Gastroesophageal sphincter (tissue), 4 donors: ENCODE measurements around the gene CNTNAP2. TPM values are rescaled to one million over a fixed set of nuclear protein-coding genes. Genes with fewer than 3 reads are reported as not detected.

ENCODE experiments used
- ATAC-seq: fragments of 150-250 bp; one replicate; pipeline ENCODE4 v1.9.1; 2016; ENCODE audit warnings: mild to moderate bottlenecking, moderate library complexity
- H3K27ac ChIP-seq, 4 donors: fragments of 200-600 bp; sonication (generic) in 3 of 4; 1 replicate in 3 of 4; 2 replicates in 1 of 4; pipeline ENCODE4 v1.5.1; 2016 to 2019
- H3K27me3 ChIP-seq: fragments of 200-600 bp; sonication (generic); one replicate; pipeline ENCODE4 v1.5.1; 2019
- H3K36me3 ChIP-seq, 2 donors: fragments of 200-600 bp; sonication (generic); one replicate each; pipeline ENCODE4 v1.5.1; 2019; ENCODE audit warnings: control low read depth in 1 of 2
- H3K4me1 ChIP-seq, 3 donors: fragments of 200-600 bp; sonication (generic); 1 replicate in 2 of 3; 2 replicates in 1 of 3; pipeline ENCODE4 v1.5.1; 2016 to 2019; ENCODE audit warnings: control low read depth in 2 of 3
- H3K4me3 ChIP-seq, 2 donors: fragments of 200-600 bp; sonication (generic); one replicate each; pipeline ENCODE4 v1.5.1; 2019; ENCODE audit warnings: mild to moderate bottlenecking in 1 of 2, moderate library complexity in 1 of 2
- H3K9me3 ChIP-seq, 3 donors: fragments of 200-600 bp; sonication (generic); one replicate each; pipeline ENCODE4 v1.5.1; 2017 to 2019; ENCODE audit warnings: control low read depth in 2 of 3
- CTCF ChIP-seq, 4 experiments: fragments of 200-600 bp in 2 of 4; fragments of 450-650 bp in 2 of 4; sonication (generic) in 1 of 4; IDR thresholded peaks; one replicate each; pipeline ENCODE4 v1.5.1; 2017 to 2019; ENCODE audit warnings: antibody characterized with exemption in 4 of 4, mild to moderate bottlenecking in 2 of 4, moderate library complexity in 2 of 4
- EP300 ChIP-seq: sonication (generic); formaldehyde crosslinking; IDR thresholded peaks from one replicate; pipeline ENCODE4 v1.6.1; 2017; ENCODE audit warnings: antibody characterized with exemption, mild to moderate bottlenecking
- POLR2A ChIP-seq, 2 donors: fragments of 450-650 bp; IDR thresholded peaks; one replicate each; pipeline ENCODE4 v1.6.1; 2017; ENCODE audit warnings: antibody characterized with exemption in 2 of 2, mild to moderate bottlenecking in 2 of 2, moderate library complexity in 1 of 2
- POLR2AphosphoS5 ChIP-seq: sonication (generic); formaldehyde crosslinking; IDR thresholded peaks from one replicate; pipeline ENCODE4 v1.6.1; 2017; ENCODE audit warnings: antibody characterized with exemption
- WGBS, 2 donors: methylation state at CpG; one replicate each; pipeline ENCODE4 v1.1.5; 2018; ENCODE audit warnings: low coverage in 1 of 2; 5-methylcytosine and 5-hydroxymethylcytosine counted together
- total RNA-seq, 4 donors: library from RNA; depleted of rRNA; stranded (reverse); fragments of >200 nt; gene quantifications; one replicate each; pipeline ENCODE4 v1.1.0, GENCODE V29; 2016

The CNTNAP2 gene
- total RNA-seq, 4 donors from 2014 or later, result 1.5 to 8.9 (median 3.2) TPM

- Histone ChIP-seq H3K9me3 (no peaks in the 10 kb centered on the region), H3K27ac (no peak overlapping the region), H3K27me3 (no peaks in the 10 kb centered on the region), H3K36me3 (no peaks in the 10 kb centered on the region), H3K4me1 (no peaks in the 10 kb centered on the region), H3K4me3 (no peak overlapping the region)
- 82 to 87% methylated on average over 6 of the region's 6 CpGs for WGBS, 2 donors
- TF ChIP-seq CTCF (IDR thresholded peaks at IDR 0.05) (no peak), POLR2A (IDR thresholded peaks at IDR 0.05) (no peak), POLR2AphosphoS5 (no peak), EP300 (no peak)
- no peak for ATAC-seq
Measured at GRCh38 chr7:148045521-148045920, 1928.9 kb downstream of the CNTNAP2 start.

GRCh38 chr7:148049068-148049467 lies 1932.5 kb downstream of the CNTNAP2 start:
- H3K27ac ChIP-seq, result no peak overlapping the region
- ATAC-seq, result no peak
- WGBS, 2 donors, result 81 to 84% methylated on average over 2 to 4 of the region's 4 CpGs
- H3K36me3 ChIP-seq, result no peaks in the 10 kb centered on the region
- H3K27me3 ChIP-seq, result no peaks in the 10 kb centered on the region
- H3K4me3 ChIP-seq, result no peak overlapping the region
- TF ChIP-seq EP300, result no peak
- no peak for TF ChIP-seq POLR2AphosphoS5
- no peak for TF ChIP-seq CTCF (IDR thresholded peaks at IDR 0.05)
- no peak for TF ChIP-seq POLR2A (IDR thresholded peaks at IDR 0.05)
- no peaks in the 10 kb centered on the region for H3K4me1 ChIP-seq
- no peaks in the 10 kb centered on the region for H3K9me3 ChIP-seq

- H3K9me3 ChIP-seq, result no peaks in the 10 kb centered on the region
- no peak overlapping the region for H3K27ac ChIP-seq
- WGBS, 2 donors, result 84 to 86% methylated on average over 3 of the region's 3 CpGs
- no peak overlapping the region for H3K4me3 ChIP-seq
- H3K4me1 ChIP-seq, result no peaks in the 10 kb centered on the region
- TF ChIP-seq EP300 (no peak), CTCF (IDR thresholded peaks at IDR 0.05) (no peak), POLR2A (IDR thresholded peaks at IDR 0.05) (no peak), POLR2AphosphoS5 (no peak)
- no peak for ATAC-seq
- no peaks in the 10 kb centered on the region for H3K36me3 ChIP-seq
- H3K27me3 ChIP-seq, result no peaks in the 10 kb centered on the region
Measured at GRCh38 chr7:148050492-148051158, 1934.0 kb downstream of the CNTNAP2 start.

GRCh38 chr7:148056406-148056805 lies 1939.8 kb downstream of the CNTNAP2 start:
- WGBS, 2 donors, result 92 to 94% methylated on average over 2 to 3 of the region's 3 CpGs
- no peaks in the 10 kb centered on the region for H3K9me3 ChIP-seq
- no peaks in the 10 kb centered on the region for H3K27me3 ChIP-seq
- no peak overlapping the region for H3K4me3 ChIP-seq
- no peaks in the 10 kb centered on the region for H3K4me1 ChIP-seq
- H3K27ac ChIP-seq, result no peak overlapping the region
- no peak for ATAC-seq
- no peaks in the 10 kb centered on the region for H3K36me3 ChIP-seq
- no peak for TF ChIP-seq POLR2AphosphoS5
- no peak for TF ChIP-seq POLR2A (IDR thresholded peaks at IDR 0.05)
- TF ChIP-seq EP300, result no peak
- no peak for TF ChIP-seq CTCF (IDR thresholded peaks at IDR 0.05)

GRCh38 chr7:148058092-148058491 lies 1941.5 kb downstream of the CNTNAP2 start:
- H3K4me1 ChIP-seq, result no peaks in the 10 kb centered on the region
- no peaks in the 10 kb centered on the region for H3K36me3 ChIP-seq
- 64% methylated on average over 4 of the region's 4 CpGs; no CpG with 5 or more reads in 1 of the 2 donors for WGBS, 2 donors
- no peak overlapping the region for H3K4me3 ChIP-seq
- peaks cover 0 to 2% (median 0%) of the 10 kb centered on the region in 3 donors for H3K9me3 ChIP-seq
- no peak for ATAC-seq
- H3K27ac ChIP-seq, result no peak overlapping the region
- H3K27me3 ChIP-seq, result no peaks in the 10 kb centered on the region
- TF ChIP-seq EP300, result no peak
- no peak for TF ChIP-seq POLR2A (IDR thresholded peaks at IDR 0.05)
- TF ChIP-seq POLR2AphosphoS5, result no peak
- no peak for TF ChIP-seq CTCF (IDR thresholded peaks at IDR 0.05)
